HEK293 (cell line): ENCODE measurements around the gene MAGI2.

Experiments
- CTCF ChIA-PET: fragments of 350-600 bp; formaldehyde crosslinking; extraction: SDS; loops from one replicate; lab custom pipeline; 2021; ENCODE audit warnings: antibody characterized with exemption; lab: Yijun Ruan, JAX
- POLR2A ChIA-PET: fragments of 300-600 bp; formaldehyde crosslinking; extraction: SDS; loops from one replicate; lab custom pipeline; 2020; ENCODE audit warnings: antibody characterized with exemption, inconsistent platforms; lab: Yijun Ruan, JAX
- H3K27ac ChIP-seq: fragments of 200-500 bp; sonication (Bioruptor generic); 2 replicates; pipeline ENCODE4 v1.5.1; 2014; ENCODE audit warnings: low read depth, low read length, control low read depth, inconsistent platforms; ENCODE audit errors: extremely low read depth
- H3K36me3 ChIP-seq, 2 experiments: fragments of 200-500 bp in 1 of 2; sonication (Bioruptor generic) in 1 of 2; 1 replicate in 1 of 2; 2 replicates in 1 of 2; pipeline ENCODE4 v1.5.1; 2014 to 2017; ENCODE audit warnings: inconsistent platforms in 2 of 2, low read length in 2 of 2; ENCODE audit not compliant: control insufficient read depth in 2 of 2, insufficient read depth in 1 of 2
- H3K4me1 ChIP-seq: fragments of 200-500 bp; sonication (Bioruptor generic); 2 replicates; pipeline ENCODE4 v1.5.1; 2014; ENCODE audit warnings: mild to moderate bottlenecking, low read length, inconsistent platforms; ENCODE audit not compliant: control insufficient read depth, insufficient read depth
- H3K4me3 ChIP-seq: 2 replicates; pipeline ENCODE4 v1.5.1; 2011; ENCODE audit warnings: low read depth, mild to moderate bottlenecking, control low read depth, low read length, moderate library complexity
- H3K9me3 ChIP-seq: fragments of 200-500 bp; sonication (Bioruptor generic); 2 replicates; pipeline ENCODE4 v1.5.1; 2014; ENCODE audit warnings: low read depth, low read length, inconsistent platforms; ENCODE audit not compliant: control insufficient read depth, insufficient read depth
- HOXA7 ChIP-seq: sonication (generic); formaldehyde crosslinking; IDR thresholded peaks from 2 replicates; pipeline ENCODE4 v1.8.1; 2022; ENCODE audit warnings: missing genetic modification reagents, borderline replicate concordance
- MEIS1 ChIP-seq: sonication (generic); formaldehyde crosslinking; IDR thresholded peaks from 2 replicates; pipeline ENCODE4 v1.8.1; 2022; ENCODE audit warnings: missing genetic modification reagents, mild to moderate bottlenecking, borderline replicate concordance
- PRDM1 ChIP-seq: fragments of 450-650 bp; formaldehyde crosslinking; IDR thresholded peaks from 2 replicates; pipeline ENCODE4; 2016; ENCODE audit warnings: missing biosample characterization, missing genetic modification characterization
- SETDB1 ChIP-seq: IDR thresholded peaks from one replicate; pipeline ENCODE4 v1.6.1; 2017; ENCODE audit warnings: mild to moderate bottlenecking, low read length, moderate library complexity, mixed read lengths; ENCODE audit not compliant: insufficient read length
- ZNF174 ChIP-seq: fragments of 450-650 bp; formaldehyde crosslinking; IDR thresholded peaks from 2 replicates; pipeline ENCODE4 v1.5.0; 2017; ENCODE audit warnings: missing biosample characterization, mild to moderate bottlenecking, missing genetic modification characterization
- ZNF2 ChIP-seq: fragments of 450-650 bp; formaldehyde crosslinking; IDR thresholded peaks from 2 replicates; pipeline ENCODE4 v1.5.1; 2016; ENCODE audit warnings: missing biosample characterization, missing genetic modification characterization
- ZNF248 ChIP-seq: fragments of 450-650 bp; formaldehyde crosslinking; IDR thresholded peaks from 2 replicates; pipeline ENCODE4 v1.5.1; 2017; ENCODE audit warnings: missing biosample characterization, missing genetic modification characterization
- ZNF266 ChIP-seq: fragments of 450-650 bp; formaldehyde crosslinking; IDR thresholded peaks from 2 replicates; pipeline ENCODE4 v1.5.1; 2016; ENCODE audit warnings: missing biosample characterization, missing genetic modification characterization, low read depth
- ZNF274 ChIP-seq, 2 experiments: fragments of 200-500 bp in 1 of 2; fragments of 450-650 bp in 1 of 2; sonication (Bioruptor generic) in 1 of 2; formaldehyde crosslinking in 1 of 2; IDR thresholded peaks; 2 replicates each; pipeline versions ENCODE4 v1.5.1 to v1.6.1; 2014 to 2016; ENCODE audit warnings: borderline replicate concordance in 1 of 2, inconsistent platforms in 1 of 2, low read length in 1 of 2, missing biosample characterization in 1 of 2, missing genetic modification characterization in 1 of 2
- ZNF292 ChIP-seq: fragments of 450-650 bp; formaldehyde crosslinking; IDR thresholded peaks from 2 replicates; pipeline ENCODE4 v1.5.1; 2016; ENCODE audit warnings: low read depth, missing biosample characterization, missing genetic modification characterization, borderline replicate concordance
- ZNF311 ChIP-seq: fragments of 450-650 bp; formaldehyde crosslinking; IDR thresholded peaks from 2 replicates; pipeline ENCODE4 v1.5.1; 2017; ENCODE audit warnings: missing biosample characterization, missing genetic modification characterization, borderline replicate concordance
- ZNF324 ChIP-seq: fragments of 450-650 bp; formaldehyde crosslinking; IDR thresholded peaks from 2 replicates; pipeline ENCODE4 v1.5.1; 2016; ENCODE audit warnings: missing biosample characterization, missing genetic modification characterization
- ZNF37A ChIP-seq: fragments of 450-650 bp; IDR thresholded peaks from 2 replicates; pipeline ENCODE4 v1.5.1; 2018; ENCODE audit warnings: missing biosample characterization, missing genetic modification characterization
- ZNF501 ChIP-seq: fragments of 450-650 bp; formaldehyde crosslinking; IDR thresholded peaks from 2 replicates; pipeline ENCODE4 v1.5.1; 2016; ENCODE audit warnings: missing biosample characterization, missing genetic modification characterization
- ZNF510 ChIP-seq: fragments of 450-650 bp; formaldehyde crosslinking; IDR thresholded peaks from 2 replicates; pipeline ENCODE4 v1.5.1; 2018; ENCODE audit warnings: mild to moderate bottlenecking, missing genetic modification characterization, missing biosample characterization; ENCODE audit not compliant: insufficient replicate concordance
- ZNF549 ChIP-seq: fragments of 450-650 bp; IDR thresholded peaks from 2 replicates; pipeline ENCODE4 v1.5.1; 2018; ENCODE audit warnings: missing biosample characterization, missing genetic modification characterization, mild to moderate bottlenecking, inconsistent platforms, moderate library complexity
- ZNF654 ChIP-seq: fragments of 450-650 bp; formaldehyde crosslinking; IDR thresholded peaks from 2 replicates; pipeline ENCODE4 v1.5.1; 2016; ENCODE audit warnings: low read depth, missing biosample characterization, missing genetic modification characterization
- ZNF677 ChIP-seq: fragments of 450-650 bp; IDR thresholded peaks from 2 replicates; pipeline ENCODE4 v1.5.0; 2018; ENCODE audit warnings: missing biosample characterization, mild to moderate bottlenecking, missing genetic modification characterization, moderate library complexity
- ZNF830 ChIP-seq: fragments of 450-650 bp; IDR thresholded peaks from 2 replicates; pipeline ENCODE4 v1.5.0; 2018; ENCODE audit warnings: missing biosample characterization, missing genetic modification characterization, low read depth, mild to moderate bottlenecking, moderate library complexity
- ZSCAN23 ChIP-seq: fragments of 450-650 bp; formaldehyde crosslinking; IDR thresholded peaks from 2 replicates; pipeline ENCODE4 v1.5.1; 2016; ENCODE audit warnings: missing biosample characterization, missing genetic modification characterization
- TF ChIP-seq, protein P1 (sequence below): fragments of 450-650 bp; formaldehyde crosslinking; IDR thresholded peaks from 2 replicates; pipeline ENCODE4 v1.5.1; 2016; ENCODE audit warnings: missing biosample characterization, missing genetic modification characterization
- TF ChIP-seq, protein P2 (sequence below): fragments of 450-650 bp; formaldehyde crosslinking; IDR thresholded peaks from 2 replicates; pipeline ENCODE4 v1.5.1; 2016; ENCODE audit warnings: missing biosample characterization, missing genetic modification characterization

Gene MAGI2

DNA sequence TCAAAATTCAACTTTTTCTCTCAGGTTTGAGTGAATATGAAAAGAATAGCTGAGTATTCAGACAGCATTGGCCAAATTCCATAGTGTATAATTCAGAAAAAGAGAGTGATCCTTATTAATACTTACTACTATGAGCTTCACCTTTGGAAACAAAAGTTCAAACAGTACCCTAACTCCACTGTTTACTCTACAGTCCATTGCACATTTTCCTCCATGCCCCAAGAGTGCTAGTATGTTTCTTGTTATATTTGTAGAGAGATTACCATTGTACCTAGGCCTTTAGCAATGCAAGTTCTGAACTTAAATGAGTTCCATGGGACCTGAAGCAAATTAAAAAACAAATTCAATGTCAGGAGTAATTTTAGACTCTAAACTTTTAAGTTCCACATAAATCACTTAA is 48.1 kb downstream of the MAGI2 start:
- Histone ChIP-seq H3K4me3 (no peak overlapping the region), H3K36me3 (no peaks in the 10 kb centered on the region), H3K9me3 (no peaks in the 10 kb centered on the region), H3K27ac (no peak overlapping the region), H3K4me1 (peaks cover 2% of the 10 kb centered on the region; the same call in 1 of the 2 replicates)
- ChIA-PET POLR2A (interaction anchor here (1.0 kb wide), 1 partner anchor 12 kb away, joined by 3 read pairs; no protein-coding TSS in a partner anchor), CTCF (interaction anchor here (0.5 kb wide), 1 partner anchor 336 kb away, joined by 3 read pairs; no protein-coding TSS in a partner anchor)
- TF ChIP-seq ZNF501 (no peak), ZNF274 (IDR thresholded peaks at IDR 0.05; ENCODE audit: low read length) (no peak), ZNF274 (tag by site-specific recombination; IDR thresholded peaks at IDR 0.05; ENCODE audit: borderline replicate concordance) (no peak), ZNF311 (tag by site-specific recombination) (no peak), PRDM1 (tag by site-specific recombination) (no peak), HOXA7 (CRISPR knock-in tag) (no peak), ZNF37A (tag by site-specific recombination) (no peak), ZNF677 (no peak), ZNF510 (tag by site-specific recombination) (no peak), ZNF248 (no peak), ZNF654 (tag by site-specific recombination) (no peak), ZNF549 (tag by site-specific recombination) (no peak), SETDB1 (no peak)
- TF ChIP-seq, protein P1, sequence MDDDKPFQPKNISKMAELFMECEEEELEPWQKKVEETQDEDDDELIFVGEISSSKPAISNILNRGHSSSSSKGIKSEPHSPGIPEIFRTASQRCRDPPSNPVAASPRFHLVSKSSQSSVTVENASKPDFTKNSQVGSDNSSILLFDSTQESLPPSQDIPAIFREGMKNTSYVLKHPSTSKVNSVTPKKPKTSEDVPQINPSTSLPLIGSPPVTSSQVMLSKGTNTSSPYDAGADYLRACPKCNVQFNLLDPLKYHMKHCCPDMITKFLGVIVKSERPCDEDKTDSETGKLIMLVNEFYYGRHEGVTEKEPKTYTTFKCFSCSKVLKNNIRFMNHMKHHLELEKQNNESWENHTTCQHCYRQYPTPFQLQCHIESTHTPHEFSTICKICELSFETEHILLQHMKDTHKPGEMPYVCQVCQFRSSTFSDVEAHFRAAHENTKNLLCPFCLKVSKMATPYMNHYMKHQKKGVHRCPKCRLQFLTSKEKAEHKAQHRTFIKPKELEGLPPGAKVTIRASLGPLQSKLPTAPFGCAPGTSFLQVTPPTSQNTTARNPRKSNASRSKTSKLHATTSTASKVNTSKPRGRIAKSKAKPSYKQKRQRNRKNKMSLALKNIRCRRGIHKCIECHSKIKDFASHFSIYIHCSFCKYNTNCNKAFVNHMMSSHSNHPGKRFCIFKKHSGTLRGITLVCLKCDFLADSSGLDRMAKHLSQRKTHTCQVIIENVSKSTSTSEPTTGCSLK (tag by site-specific recombination) = no peak

DNA sequence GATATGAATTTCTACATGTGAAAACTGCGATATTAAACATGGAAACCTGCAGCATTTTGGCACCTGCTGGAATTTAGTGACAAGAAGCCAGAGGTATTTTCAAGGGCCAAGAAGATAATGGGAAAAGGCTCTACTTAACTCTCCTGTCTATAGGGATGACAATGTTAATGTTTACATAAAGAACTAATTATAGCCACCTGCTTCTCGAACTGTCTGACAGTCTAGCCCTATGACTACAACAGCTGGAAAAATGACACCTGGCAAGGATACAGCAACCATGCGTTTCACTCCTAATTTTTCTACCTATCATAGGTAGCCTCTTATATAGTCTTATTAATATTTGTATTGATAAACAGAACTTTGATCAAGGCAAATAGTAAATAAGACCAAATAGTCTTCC is 49.6 kb downstream of the MAGI2 start:
- H3K9me3 ChIP-seq = no peaks in the 10 kb centered on the region
- TF ChIP-seq, protein P2, sequence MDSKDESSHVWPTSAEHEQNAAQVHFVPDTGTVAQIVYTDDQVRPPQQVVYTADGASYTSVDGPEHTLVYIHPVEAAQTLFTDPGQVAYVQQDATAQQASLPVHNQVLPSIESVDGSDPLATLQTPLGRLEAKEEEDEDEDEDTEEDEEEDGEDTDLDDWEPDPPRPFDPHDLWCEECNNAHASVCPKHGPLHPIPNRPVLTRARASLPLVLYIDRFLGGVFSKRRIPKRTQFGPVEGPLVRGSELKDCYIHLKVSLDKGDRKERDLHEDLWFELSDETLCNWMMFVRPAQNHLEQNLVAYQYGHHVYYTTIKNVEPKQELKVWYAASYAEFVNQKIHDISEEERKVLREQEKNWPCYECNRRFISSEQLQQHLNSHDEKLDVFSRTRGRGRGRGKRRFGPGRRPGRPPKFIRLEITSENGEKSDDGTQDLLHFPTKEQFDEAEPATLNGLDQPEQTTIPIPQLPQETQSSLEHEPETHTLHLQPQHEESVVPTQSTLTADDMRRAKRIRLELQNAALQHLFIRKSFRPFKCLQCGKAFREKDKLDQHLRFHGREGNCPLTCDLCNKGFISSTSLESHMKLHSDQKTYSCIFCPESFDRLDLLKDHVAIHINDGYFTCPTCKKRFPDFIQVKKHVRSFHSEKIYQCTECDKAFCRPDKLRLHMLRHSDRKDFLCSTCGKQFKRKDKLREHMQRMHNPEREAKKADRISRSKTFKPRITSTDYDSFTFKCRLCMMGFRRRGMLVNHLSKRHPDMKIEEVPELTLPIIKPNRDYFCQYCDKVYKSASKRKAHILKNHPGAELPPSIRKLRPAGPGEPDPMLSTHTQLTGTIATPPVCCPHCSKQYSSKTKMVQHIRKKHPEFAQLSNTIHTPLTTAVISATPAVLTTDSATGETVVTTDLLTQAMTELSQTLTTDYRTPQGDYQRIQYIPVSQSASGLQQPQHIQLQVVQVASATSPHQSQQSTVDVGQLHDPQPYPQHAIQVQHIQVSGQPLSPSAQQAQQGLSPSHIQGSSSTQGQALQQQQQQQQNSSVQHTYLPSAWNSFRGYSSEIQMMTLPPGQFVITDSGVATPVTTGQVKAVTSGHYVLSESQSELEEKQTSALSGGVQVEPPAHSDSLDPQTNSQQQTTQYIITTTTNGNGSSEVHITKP (tag by site-specific recombination) = no peak
- no peak for TF ChIP-seq MEIS1
- no peak for TF ChIP-seq ZNF830 (tag by site-specific recombination)
- TF ChIP-seq ZNF292 (tag by site-specific recombination) = no peak
- TF ChIP-seq ZNF174 (tag by site-specific recombination) = no peak
- TF ChIP-seq ZNF2 (tag by site-specific recombination) = no peak
- no peak for TF ChIP-seq ZNF324 (tag by site-specific recombination)
- no peak for TF ChIP-seq PRDM1 (tag by site-specific recombination)
- no peak for TF ChIP-seq ZNF266 (tag by site-specific recombination)
- no peak for TF ChIP-seq ZSCAN23 (tag by site-specific recombination)
- ChIA-PET POLR2A (no interaction called here), CTCF (interaction anchor here (0.6 kb wide), 1 partner anchor 210 kb away, joined by 5 read pairs; no protein-coding TSS in a partner anchor)
- H3K4me3 ChIP-seq = no peak overlapping the region
- no peak overlapping the region for H3K27ac ChIP-seq
- no peaks in the 10 kb centered on the region for H3K36me3 ChIP-seq
- peaks cover 2% of the 10 kb centered on the region; the same call in 1 of the 2 replicates for H3K4me1 ChIP-seq
